MG63 (cell line): Measurements from ENCODE around the gene SPECC1L. TPM values are rescaled to one million over a fixed set of nuclear protein-coding genes. Genes with fewer than 3 reads are reported as not detected.
"Not testable (repeated sequence)": the region's sequence is repeated elsewhere in the genome, so short reads cannot be mapped to it uniquely, and the experiment has no call there.

ENCODE experiments used
- DNase-seq: peaks from one replicate; pipeline ENCODE4 v3.0.0-alpha.2; 2020
- H3K27me3 ChIP-seq: fragments of 250-450 bp; sonication (Bioruptor Pico); 2 replicates; pipeline ENCODE4 v1.5.1; 2020; ENCODE audit warnings: mild to moderate bottlenecking, moderate library complexity
- H3K36me3 ChIP-seq: fragments of 250-450 bp; sonication (Bioruptor Pico); 2 replicates; pipeline ENCODE4 v1.5.1; 2020; ENCODE audit warnings: mild to moderate bottlenecking, moderate library complexity
- H3K4me3 ChIP-seq: fragments of 250-450 bp; sonication (Bioruptor Pico); 2 replicates; pipeline ENCODE4 v1.5.1; 2020; ENCODE audit warnings: mild to moderate bottlenecking, moderate library complexity
- H3K9me3 ChIP-seq: fragments of 250-450 bp; sonication (Bioruptor Pico); 2 replicates; pipeline ENCODE4 v1.5.1; 2020; ENCODE audit warnings: mild to moderate bottlenecking, moderate library complexity
- total RNA-seq: library from RNA; depleted of rRNA; stranded (reverse); fragments of >200 nt; shearing (Covaris generic); gene quantifications from 2 replicates; pipeline ENCODE4 v1.2.3, GENCODE V29; 2014; ENCODE audit warnings: low replicate concordance

The SPECC1L gene
- total RNA-seq, 1 experiment from 2014 or later: 11.0 TPM

DNA sequence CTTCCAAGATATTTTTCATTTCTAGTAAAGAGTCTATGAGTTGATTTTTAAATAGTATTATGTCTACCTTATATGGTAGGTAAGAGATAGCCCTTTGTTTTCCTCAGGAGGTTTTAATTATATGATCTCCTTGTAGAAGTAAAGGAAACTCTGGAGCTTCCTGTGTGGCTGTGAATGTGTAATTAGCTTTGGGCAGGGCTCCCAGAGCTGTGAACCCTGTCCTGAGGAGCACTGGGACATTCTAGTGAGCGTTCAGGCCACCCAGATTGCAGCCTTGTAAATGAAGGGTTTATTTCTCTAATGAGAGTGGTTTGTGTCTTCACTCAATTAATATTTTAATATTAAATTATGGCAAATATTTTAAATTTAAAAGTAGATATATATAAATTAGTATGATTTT is 24.3 kb downstream of the SPECC1L start:
- H3K36me3 ChIP-seq: peaks cover 11% of the 10 kb centered on the region
- H3K27me3 ChIP-seq, DNase-seq, H3K9me3 ChIP-seq, H3K4me3 ChIP-seq: not testable (repeated sequence)

DNA sequence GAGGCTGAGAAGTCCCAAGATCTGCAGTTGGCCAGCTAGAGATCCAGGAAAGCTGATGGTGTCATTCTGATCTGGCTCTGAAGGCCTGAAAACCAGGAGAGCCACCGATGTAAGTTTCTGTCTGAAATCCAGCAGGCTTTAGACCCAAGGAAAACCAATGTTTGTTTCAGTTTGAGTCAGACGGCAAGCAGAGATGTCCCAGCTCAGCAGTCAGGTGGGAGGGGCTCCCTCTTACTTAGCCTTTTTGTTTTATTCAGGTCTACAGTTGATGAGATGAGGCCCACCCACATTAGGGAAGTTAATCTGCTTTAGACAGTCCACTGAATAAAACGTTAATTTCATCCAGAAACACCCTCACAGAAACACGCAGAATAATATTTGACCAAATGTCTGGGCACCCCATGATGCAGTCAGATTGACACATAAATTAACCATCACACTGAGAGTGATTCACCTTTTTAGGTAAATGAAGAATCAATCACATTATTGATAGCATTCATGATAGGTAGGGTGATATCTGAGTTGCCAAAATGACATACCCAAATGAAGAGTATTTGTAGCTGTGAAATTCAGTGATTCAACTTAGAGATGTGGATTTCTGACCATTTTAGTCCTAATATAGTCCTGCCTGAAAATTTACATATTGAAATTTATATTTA is 28.0 kb downstream of the SPECC1L start:
- H3K27me3 ChIP-seq, DNase-seq, H3K4me3 ChIP-seq, H3K9me3 ChIP-seq: not testable (repeated sequence)
- H3K36me3 ChIP-seq: peaks cover 21% of the 10 kb centered on the region

DNA sequence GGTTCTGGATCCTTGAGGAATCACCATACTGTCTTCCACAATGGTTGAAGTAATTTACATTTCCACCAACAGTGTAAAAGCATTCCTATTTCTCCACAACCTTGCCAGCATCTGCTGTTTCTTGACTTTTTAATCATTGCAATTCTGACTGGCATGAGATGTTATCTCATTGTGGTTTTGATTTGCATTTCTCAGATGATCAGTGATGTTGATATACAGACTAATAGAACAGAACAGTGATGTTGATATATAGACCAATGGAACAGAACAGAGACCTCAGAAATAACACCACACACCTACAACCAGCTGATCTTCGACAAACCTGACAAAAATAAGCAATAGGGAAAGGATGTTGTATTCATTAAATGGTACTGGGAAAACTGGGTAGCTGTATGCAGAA is 29.9 kb downstream of the SPECC1L start:
- H3K9me3 ChIP-seq, DNase-seq, H3K4me3 ChIP-seq, H3K27me3 ChIP-seq: not testable (repeated sequence)
- peaks cover 38% of the 10 kb centered on the region for H3K36me3 ChIP-seq

DNA sequence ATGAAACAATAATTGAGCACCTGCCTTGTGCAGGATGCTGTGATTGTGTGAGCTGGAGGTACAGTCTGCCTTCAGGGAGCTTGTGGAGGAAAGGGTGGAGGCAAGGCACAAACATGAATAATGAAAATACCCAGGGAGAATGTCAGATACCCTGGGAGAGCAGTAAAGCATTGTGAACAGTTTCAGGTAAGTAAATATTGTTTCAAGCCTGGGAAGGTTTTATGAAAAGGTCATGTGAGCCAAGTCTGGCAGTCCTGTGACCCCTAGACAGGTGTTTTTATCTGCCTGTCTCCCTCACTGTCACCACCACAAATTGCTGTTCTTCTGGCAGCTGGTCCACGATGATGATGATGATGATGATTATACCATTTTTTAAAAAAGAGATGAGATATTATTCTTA is 32.0 kb downstream of the SPECC1L start:
- H3K9me3 ChIP-seq: peaks cover 3% of the 10 kb centered on the region; the same call in 1 of the 2 replicates
- no peak for DNase-seq
- H3K27me3 ChIP-seq: no peaks in the 10 kb centered on the region
- peaks cover 56% of the 10 kb centered on the region for H3K36me3 ChIP-seq
- H3K4me3 ChIP-seq: no peak overlapping the region

DNA sequence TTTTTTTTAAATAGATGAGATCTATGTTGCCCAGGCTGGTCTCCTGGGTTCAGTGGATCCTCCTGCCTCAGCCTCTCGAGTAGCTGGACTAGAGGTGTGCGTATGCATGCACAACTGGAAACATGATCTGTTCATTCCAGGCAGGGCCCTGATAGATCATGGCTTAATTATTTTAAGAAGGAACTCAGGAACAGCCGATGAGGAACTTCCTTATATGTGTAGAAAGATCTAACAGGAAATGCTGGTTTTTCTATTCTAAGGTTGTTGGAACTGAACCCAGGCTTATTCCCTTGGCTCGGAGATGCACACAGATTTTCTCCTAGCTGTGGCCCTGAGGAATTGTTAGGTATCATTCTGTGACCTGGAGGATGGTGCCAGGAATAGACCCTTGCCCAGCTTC is 32.4 kb downstream of the SPECC1L start:
- Histone ChIP-seq H3K36me3 (peaks cover 56% of the 10 kb centered on the region), H3K27me3 (no peaks in the 10 kb centered on the region), H3K9me3 (peaks cover 3% of the 10 kb centered on the region; the same call in 1 of the 2 replicates), H3K4me3 (no peak overlapping the region)
- no peak for DNase-seq

DNA sequence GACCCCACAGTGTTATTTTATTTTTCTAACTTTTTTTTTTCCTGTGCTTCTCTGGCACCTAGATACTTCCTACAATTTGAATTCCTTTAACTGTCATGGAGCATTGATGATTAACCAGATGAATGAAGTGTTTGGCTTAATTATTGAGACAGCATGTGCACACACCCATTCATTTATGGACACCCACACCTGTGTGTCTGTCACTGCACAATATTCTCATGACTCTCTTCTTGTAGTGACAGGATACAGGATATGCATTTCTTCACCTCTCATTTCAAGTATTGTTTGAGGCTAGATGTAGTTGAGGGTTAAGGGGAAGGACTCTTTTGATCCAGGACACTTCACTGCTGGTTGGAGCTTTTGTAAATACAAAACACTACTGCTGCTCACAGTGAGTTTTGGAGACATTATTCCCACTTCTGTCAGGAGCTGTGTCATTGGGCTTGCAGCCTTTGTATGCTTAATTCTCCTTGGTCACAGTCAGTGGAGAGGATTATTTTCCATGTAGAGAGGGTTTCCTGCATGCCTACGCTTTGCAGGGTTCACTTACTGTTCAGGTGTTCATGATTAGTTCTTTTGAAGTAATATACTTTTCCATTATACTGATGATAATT is 33.5 kb downstream of the SPECC1L start:
- no peaks in the 10 kb centered on the region for H3K27me3 ChIP-seq
- H3K36me3 ChIP-seq: peaks cover 65% of the 10 kb centered on the region
- H3K4me3 ChIP-seq: no peak overlapping the region
- DNase-seq: no peak
- peaks cover 3% of the 10 kb centered on the region; the same call in 1 of the 2 replicates for H3K9me3 ChIP-seq

DNA sequence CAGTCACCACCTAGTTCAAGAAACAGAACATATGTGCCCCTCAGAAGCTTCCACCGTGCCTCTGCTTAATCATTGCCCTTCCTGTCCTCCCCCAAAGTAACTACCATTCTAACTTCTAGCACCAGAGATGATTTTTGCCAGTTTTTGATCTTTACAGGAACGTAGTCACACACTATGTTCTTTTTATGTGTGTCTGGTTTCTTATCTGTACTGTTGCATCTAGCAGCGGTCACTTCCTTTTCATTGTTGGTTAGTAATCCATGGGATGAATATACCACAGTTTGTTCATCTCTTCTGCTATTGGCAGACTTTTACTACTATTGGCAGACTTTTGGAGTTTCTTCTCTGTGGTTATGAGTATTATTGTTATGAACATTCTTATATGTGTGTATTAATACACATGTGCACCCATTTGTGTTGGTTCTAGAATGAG is 34.6 kb downstream of the SPECC1L start:
- Histone ChIP-seq H3K4me3 (no peak overlapping the region), H3K36me3 (peaks cover 67% of the 10 kb centered on the region), H3K27me3 (no peaks in the 10 kb centered on the region), H3K9me3 (peaks cover 3% of the 10 kb centered on the region; the same call in 1 of the 2 replicates)
- DNase-seq: no peak

DNA sequence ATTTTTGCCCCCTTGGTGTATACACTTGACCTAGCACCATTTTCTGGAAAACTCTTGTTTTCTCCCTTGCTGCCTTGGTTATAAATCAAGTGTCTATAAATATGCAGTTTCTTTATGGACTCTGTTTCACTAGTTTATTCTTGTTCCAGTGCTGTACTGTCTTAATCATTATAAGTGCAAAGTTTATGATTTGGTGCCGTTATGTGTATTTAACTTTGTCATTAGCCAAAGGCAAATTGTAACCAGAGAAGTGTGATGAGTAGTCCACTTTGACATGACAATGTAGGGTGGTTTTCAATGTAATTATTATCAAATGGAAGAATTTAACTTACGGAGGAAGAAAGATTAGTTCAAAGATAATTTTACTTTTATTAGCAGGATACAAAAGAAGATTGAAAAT is 40.3 kb downstream of the SPECC1L start:
- Histone ChIP-seq H3K27me3 (no peaks in the 10 kb centered on the region), H3K36me3 (peaks cover 66% of the 10 kb centered on the region)
- DNase-seq: no peak

DNA sequence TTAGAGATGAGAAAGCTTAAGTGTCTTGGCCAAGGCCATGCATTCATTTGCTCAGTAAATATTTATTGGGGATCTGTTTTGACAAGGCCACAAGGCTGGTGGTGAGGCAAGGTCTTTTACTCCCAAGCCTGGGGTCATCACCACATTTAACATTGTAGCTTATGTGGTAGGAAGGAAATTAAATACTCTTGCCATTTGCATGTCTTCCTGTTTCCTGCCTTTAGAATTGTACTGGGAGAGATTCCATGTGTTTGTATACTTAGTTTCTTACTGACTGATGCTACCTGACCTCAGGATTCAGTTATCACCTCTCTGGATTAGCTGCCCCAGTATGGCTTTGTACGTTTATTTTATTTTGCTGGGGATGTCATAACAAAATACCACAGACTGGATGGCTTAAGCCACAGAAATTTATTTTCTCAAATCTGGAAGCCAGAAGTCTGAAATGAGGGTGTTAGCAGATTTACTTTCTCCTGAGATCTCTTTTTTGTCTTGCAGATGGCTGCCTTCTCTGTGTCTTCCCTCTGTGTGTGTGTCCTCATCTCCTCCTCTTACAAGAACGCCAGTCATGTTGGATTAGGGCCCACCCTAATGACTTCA is 44.8 kb downstream of the SPECC1L start:
- H3K4me3 ChIP-seq: no peak overlapping the region
- H3K27me3 ChIP-seq: no peaks in the 10 kb centered on the region
- DNase-seq: no peak
- H3K9me3 ChIP-seq: no peaks in the 10 kb centered on the region
- H3K36me3 ChIP-seq: peaks cover 56% of the 10 kb centered on the region

More for the DNA sequence above, 40.3 kb downstream of the SPECC1L start:
- no peak overlapping the region for H3K4me3 ChIP-seq
- H3K9me3 ChIP-seq: peaks cover 3% of the 10 kb centered on the region; the same call in 1 of the 2 replicates

DNA sequence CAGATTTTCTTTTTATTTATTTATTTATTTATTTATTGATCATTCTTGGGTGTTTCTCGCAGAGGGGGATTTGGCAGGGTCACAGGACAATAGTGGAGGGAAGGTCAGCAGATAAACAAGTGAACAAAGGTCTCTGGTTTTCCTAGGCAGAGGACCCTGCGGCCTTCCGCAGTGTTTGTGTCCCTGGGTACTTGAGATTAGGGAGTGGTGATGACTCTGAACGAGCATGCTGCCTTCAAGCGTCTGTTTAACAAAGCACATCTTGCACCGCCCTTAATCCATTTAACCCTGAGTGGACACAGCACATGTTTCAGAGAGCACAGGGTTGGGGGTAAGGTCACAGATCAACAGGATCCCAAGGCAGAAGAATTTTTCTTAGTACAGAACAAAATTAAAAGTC is 45.6 kb downstream of the SPECC1L start:
- not testable (repeated sequence) for DNase-seq, H3K9me3 ChIP-seq, H3K27me3 ChIP-seq, H3K4me3 ChIP-seq
- peaks cover 57% of the 10 kb centered on the region for H3K36me3 ChIP-seq

DNA sequence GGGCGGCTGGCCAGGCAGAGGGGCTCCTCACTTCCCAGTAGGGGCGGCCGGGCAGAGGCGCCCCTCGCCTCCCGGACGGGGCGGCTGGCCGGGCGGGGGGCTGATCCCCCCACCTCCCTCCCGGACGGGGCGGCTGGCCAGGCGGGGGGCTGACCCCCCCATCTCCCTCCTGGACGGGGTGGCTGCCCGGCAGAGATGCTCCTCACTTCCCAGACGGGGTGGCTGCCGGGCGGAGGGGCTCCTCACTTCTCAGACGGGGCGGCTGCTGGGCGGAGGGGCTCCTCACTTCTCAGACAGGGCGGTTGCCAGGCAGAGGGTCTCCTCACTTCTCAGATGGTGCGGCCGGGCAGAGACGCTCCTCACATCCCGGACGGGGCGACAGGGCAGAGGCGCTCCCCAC is 46.9 kb downstream of the SPECC1L start:
- DNase-seq, H3K27me3 ChIP-seq, H3K4me3 ChIP-seq, H3K9me3 ChIP-seq: not testable (repeated sequence)
- H3K36me3 ChIP-seq: peaks cover 65% of the 10 kb centered on the region

DNA sequence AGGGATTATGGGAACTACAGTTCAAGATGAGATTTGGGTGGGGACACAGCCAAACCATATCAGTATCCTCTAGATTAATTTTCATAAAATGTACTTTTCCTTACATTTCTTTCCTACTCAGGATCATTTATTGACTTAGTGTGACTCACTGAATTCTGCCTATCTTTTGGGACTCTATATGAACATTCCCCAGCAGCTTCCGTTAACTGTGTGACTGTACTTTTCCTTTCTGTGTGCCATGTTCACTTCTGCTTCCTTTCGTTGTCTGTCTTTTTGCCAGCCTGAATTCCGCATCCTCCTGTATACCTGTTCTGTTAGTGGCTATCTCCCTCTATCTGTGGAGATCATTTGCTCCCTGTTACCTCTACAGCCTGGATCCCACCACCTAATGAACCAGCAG is 48.8 kb downstream of the SPECC1L start:
- no peak overlapping the region for H3K4me3 ChIP-seq
- no peak for DNase-seq
- no peaks in the 10 kb centered on the region for H3K27me3 ChIP-seq
- H3K36me3 ChIP-seq: peaks cover 58% of the 10 kb centered on the region
- H3K9me3 ChIP-seq: no peaks in the 10 kb centered on the region

DNA sequence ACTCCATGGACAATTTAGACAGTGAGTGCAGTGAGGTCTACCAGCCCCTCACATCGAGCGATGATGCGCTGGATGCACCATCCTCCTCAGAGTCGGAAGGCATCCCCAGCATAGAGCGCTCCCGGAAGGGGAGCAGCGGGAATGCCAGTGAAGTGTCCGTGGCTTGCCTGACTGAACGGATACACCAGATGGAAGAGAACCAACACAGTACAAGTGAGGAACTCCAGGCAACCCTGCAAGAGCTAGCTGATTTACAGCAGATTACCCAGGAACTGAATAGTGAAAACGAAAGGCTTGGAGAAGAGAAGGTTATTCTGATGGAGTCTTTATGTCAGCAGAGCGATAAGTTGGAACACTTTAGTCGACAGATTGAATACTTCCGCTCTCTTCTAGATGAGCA is 51.4 kb downstream of the SPECC1L start:
- Histone ChIP-seq H3K4me3 (no peak overlapping the region), H3K27me3 (no peaks in the 10 kb centered on the region), H3K36me3 (peaks cover 56% of the 10 kb centered on the region), H3K9me3 (no peaks in the 10 kb centered on the region)
- no peak for DNase-seq

DNA sequence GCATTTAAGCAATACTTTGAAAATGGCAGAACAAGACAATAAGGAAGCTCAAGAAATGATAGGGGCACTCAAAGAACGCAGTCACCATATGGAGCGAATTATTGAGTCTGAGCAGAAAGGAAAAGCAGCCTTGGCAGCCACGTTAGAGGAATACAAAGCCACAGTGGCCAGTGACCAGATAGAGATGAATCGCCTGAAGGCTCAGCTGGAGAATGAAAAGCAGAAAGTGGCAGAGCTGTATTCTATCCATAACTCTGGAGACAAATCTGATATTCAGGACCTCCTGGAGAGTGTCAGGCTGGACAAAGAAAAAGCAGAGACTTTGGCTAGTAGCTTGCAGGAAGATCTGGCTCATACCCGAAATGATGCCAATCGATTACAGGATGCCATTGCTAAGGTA is 51.9 kb downstream of the SPECC1L start:
- Histone ChIP-seq H3K36me3 (peaks cover 56% of the 10 kb centered on the region), H3K27me3 (no peaks in the 10 kb centered on the region), H3K4me3 (no peak overlapping the region), H3K9me3 (no peaks in the 10 kb centered on the region)
- no peak for DNase-seq

DNA sequence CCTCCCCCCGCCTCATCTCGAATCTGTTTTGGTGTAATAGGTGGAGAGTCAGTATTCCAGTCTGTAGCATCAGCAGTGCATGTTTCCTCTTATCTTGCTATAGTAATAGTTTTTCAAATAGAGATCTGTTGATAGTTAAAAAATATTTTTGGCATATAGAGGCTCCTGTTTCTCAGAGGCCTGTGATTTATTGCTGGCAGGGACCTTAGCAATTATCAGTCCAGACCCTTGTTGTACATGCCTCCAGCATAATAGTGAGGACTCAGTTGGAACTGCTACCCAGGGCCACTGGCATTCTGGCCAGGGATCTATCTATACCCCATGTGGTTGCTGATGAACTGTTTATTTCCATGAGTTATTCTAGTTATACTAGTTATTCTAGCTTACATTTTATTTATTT is 52.6 kb downstream of the SPECC1L start:
- H3K36me3 ChIP-seq: peaks cover 60% of the 10 kb centered on the region
- H3K27me3 ChIP-seq: no peaks in the 10 kb centered on the region
- H3K9me3 ChIP-seq: no peaks in the 10 kb centered on the region
- H3K4me3 ChIP-seq: no peak overlapping the region
- DNase-seq: no peak

DNA sequence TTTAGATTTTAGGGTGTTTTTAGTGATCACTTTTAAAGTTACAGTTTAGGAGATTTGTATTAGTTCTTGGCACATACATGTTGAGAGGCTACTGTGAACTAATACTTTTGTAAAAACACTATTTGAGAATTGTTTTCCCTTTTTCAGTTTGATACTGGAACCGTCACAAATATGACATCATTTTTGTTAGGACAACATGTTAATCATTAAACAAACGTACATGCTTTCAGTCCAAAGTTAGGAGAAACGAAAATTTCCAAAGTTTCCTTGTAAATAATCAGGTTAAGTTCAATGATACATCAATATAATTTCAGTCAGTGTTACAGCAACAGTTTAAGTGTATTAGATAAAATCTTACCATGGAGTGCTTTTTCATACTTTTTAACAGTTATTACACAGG is 53.1 kb downstream of the SPECC1L start:
- no peaks in the 10 kb centered on the region for H3K9me3 ChIP-seq
- no peak overlapping the region for H3K4me3 ChIP-seq
- H3K27me3 ChIP-seq: no peaks in the 10 kb centered on the region
- no peak for DNase-seq
- peaks cover 58% of the 10 kb centered on the region for H3K36me3 ChIP-seq

DNA sequence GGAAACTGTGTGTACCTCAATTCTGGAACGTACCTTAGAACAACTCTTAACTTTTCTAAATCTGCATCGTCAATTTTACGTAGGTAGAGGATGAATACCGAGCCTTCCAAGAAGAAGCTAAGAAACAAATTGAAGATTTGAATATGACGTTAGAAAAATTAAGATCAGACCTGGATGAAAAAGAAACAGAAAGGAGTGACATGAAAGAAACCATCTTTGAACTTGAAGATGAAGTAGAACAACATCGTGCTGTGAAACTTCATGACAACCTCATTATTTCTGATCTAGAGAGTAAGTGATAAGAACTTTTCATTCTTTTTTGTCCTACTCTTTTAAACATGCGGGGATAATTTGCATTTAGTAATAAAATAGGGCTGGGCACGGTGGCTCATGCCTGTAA is 53.5 kb downstream of the SPECC1L start:
- peaks cover 60% of the 10 kb centered on the region for H3K36me3 ChIP-seq
- H3K9me3 ChIP-seq: no peaks in the 10 kb centered on the region
- no peak for DNase-seq
- H3K27me3 ChIP-seq: no peaks in the 10 kb centered on the region
- no peak overlapping the region for H3K4me3 ChIP-seq
